ENCODE measurements around the gene PPOX. TPM values are rescaled to one million over a fixed set of nuclear protein-coding genes. Genes with fewer than 3 reads are reported as not detected.

The PPOX gene
- total RNA-seq, 4 donors from 2014 or later: 2.8 to 19.2 (median 11.8) TPM

DNA sequence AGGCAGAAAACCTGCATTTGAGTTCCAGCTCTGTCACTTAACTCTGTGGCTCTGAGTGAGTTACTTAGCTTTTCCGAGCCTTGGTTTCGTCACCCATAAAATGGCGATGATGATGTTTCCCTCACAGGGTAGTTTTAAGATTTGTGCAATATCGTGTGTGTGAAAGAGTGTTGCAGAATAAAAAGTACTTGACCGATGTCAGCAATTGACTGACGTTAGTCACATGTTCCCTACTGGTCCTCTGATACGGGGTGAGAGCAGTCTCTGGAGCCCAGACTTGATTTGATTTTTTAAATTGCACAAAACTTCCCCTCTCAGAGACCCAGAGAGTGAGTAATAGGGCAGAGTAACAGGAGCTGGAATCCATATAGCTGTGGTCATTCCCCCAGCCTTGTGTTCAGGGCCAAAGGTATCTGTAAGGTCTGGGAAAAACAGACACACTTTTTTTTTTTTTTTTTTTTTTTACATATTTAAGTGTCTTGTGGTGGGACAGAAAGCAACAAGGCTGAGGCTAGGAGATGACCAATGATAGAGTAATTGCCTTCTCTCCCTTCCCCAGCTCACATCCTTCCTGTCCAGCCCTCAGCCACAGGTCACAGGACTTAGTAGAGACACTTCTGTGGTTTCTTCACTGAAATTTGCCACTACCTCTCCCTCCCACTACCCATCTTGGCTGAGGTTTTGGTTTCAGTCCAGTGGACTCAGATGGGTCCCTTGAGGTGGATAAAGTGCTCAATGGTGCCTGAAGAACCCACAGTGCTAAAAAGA lies 50.9 kb downstream of the PPOX start:
- intact Hi-C loops (cut with DNase I; ENCODE audit: low total_unique reads): no loop called here
- in situ Hi-C loops (cut with MboI; ENCODE audit: low pct_ligation_motif_present in 1 of 4, low pct_unique_long_range_greater_than_20kb in 1 of 4, low sequenced_read_pairs in 3 of 4): loop anchor here in 1 of 4 donors (25.0 kb wide), 1 partner anchor 170 kb away; no protein-coding TSS in a partner anchor
- TF ChIP-seq POLR2AphosphoS5 (IDR thresholded peaks at IDR 0.05) (peak in 1 of 3 donors; percentile 17), EP300 (IDR thresholded peaks at IDR 0.05; ENCODE audit: low read depth) (no peak), POLR2A (IDR thresholded peaks at IDR 0.05) (no peak), CTCF (IDR thresholded peaks at IDR 0.05) (no peak)
- peak overlapping the region in 1 of 4 donors; percentile 36 for H3K4me3 ChIP-seq
- no peak for DNase-seq
- H3K27ac ChIP-seq: peak overlapping the region; percentile 61 to 74 (median 68)
- peaks cover 0 to 26% (median 13%) of the 10 kb centered on the region in 4 donors for H3K36me3 ChIP-seq
- H3K9me3 ChIP-seq: no peaks in the 10 kb centered on the region
- H3K27me3 ChIP-seq: no peaks in the 10 kb centered on the region
- peaks cover 0 to 3% (median 0%) of the 10 kb centered on the region in 4 donors for H3K4me1 ChIP-seq
- WGBS, 2 donors (ENCODE audit: low coverage in 1 of 2): 56 to 58% methylated on average over 5 to 7 of the region's 7 CpGs

- in situ Hi-C loops (cut with MboI; ENCODE audit: low pct_ligation_motif_present in 1 of 4, low pct_unique_long_range_greater_than_20kb in 1 of 4, low sequenced_read_pairs in 3 of 4): loop anchor here in 1 of 4 donors (25.0 kb wide), 1 partner anchor 169 kb away; no protein-coding TSS in a partner anchor
- WGBS, 2 donors (ENCODE audit: low coverage in 1 of 2): 58 to 80% methylated on average over 4 to 6 of the region's 6 CpGs
Observed at GRCh38 chr1:161217831-161218230, 51.6 kb downstream of the PPOX start.

DNA sequence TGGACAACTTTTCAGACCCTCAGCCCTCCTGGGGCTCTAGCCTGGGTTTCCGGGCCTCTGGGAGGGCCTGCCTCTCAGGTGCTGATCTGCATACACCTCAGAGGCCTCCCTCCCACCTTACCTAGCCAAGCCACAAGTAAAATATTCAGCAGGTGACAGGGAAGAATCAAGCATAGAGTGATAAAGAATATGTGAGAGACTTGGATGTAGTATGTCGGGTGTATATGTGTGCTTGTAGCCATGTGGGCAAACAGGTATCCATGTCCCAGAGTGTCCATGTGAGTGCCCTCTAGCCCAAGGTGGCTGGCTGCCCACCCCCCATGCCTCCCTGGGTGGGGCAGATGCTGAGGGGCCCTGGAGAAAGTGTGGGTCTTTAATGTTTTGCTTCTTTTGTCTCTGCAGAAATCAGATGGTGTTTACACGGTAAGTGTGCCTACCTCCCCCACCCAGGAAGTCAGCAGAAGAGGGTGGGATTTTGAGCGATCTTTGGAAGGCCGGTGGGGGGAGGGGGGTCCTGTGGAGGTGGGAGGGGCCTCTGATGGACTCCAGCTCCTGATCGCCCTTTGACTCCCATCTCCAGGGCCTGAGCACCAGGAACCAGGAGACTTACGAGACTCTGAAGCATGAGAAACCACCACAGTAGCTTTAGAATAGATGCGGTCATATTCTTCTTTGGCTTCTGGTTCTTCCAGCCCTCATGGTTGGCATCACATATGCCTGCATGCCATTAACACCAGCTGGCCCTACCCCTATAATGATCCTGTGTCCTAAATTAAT lies 52.3 kb downstream of the PPOX start:
- no peak for TF ChIP-seq EP300 (IDR thresholded peaks at IDR 0.05; ENCODE audit: low read depth)
- TF ChIP-seq POLR2AphosphoS5 (IDR thresholded peaks at IDR 0.05): no peak
- TF ChIP-seq POLR2A (IDR thresholded peaks at IDR 0.05): no peak
- TF ChIP-seq CTCF (IDR thresholded peaks at IDR 0.05): no peak
- intact Hi-C loops (cut with DNase I; ENCODE audit: low total_unique reads) (no loop called here), in situ Hi-C loops (cut with MboI; ENCODE audit: low pct_ligation_motif_present in 1 of 4, low pct_unique_long_range_greater_than_20kb in 1 of 4, low sequenced_read_pairs in 3 of 4) (loop anchor here in 1 of 4 donors (25.0 kb wide), 1 partner anchor 169 kb away; no protein-coding TSS in a partner anchor)
- H3K27me3 ChIP-seq: no peaks in the 10 kb centered on the region
- H3K27ac ChIP-seq: peak overlapping the region in 2 of 4 donors; percentile 8 to 66
- DNase-seq: no peak
- no peaks in the 10 kb centered on the region for H3K9me3 ChIP-seq
- peaks cover 0 to 3% (median 0%) of the 10 kb centered on the region in 4 donors for H3K4me1 ChIP-seq
- H3K36me3 ChIP-seq: peaks cover 0 to 12% (median 6%) of the 10 kb centered on the region in 4 donors
- WGBS, 2 donors (ENCODE audit: low coverage in 1 of 2): 72% methylated on average over 8 of the region's 8 CpGs; no CpG with 5 or more reads in 1 of the 2 donors
- H3K4me3 ChIP-seq: no peak overlapping the region

More at GRCh38 chr1:161217831-161218230, 51.6 kb downstream of the PPOX start:
- Histone ChIP-seq H3K27ac (peak overlapping the region; percentile 29 to 74 (median 68)), H3K4me1 (peaks cover 0 to 3% (median 0%) of the 10 kb centered on the region in 4 donors), H3K9me3 (no peaks in the 10 kb centered on the region), H3K27me3 (no peaks in the 10 kb centered on the region), H3K4me3 (peak overlapping the region in 1 of 4 donors; percentile 14), H3K36me3 (peaks cover 0 to 19% (median 9%) of the 10 kb centered on the region in 4 donors)
- TF ChIP-seq EP300 (IDR thresholded peaks at IDR 0.05; ENCODE audit: low read depth) (no peak), POLR2AphosphoS5 (IDR thresholded peaks at IDR 0.05) (no peak), POLR2A (IDR thresholded peaks at IDR 0.05) (no peak), CTCF (IDR thresholded peaks at IDR 0.05) (no peak)
- intact Hi-C loops (cut with DNase I; ENCODE audit: low total_unique reads): no loop called here
- DNase-seq: no peak
